T-cell (primary cell): ENCODE results near the gene CCDC90B. TPM values are rescaled to one million over a fixed set of nuclear protein-coding genes. Genes with fewer than 3 reads are reported as not detected.
"Not testable (repeated sequence)": the region's sequence is repeated elsewhere in the genome, so short reads cannot be mapped to it uniquely, and the experiment has no call there.

Experiments used
- ATAC-seq, 4 experiments: fragments of 200-7000 bp in 3 of 4; fragments of 150-1000 bp in 1 of 4; cut with Tn5 transposase; replicated peaks in 1 of 4; 1 replicate in 3 of 4; 2 replicates in 1 of 4; pipeline ENCODE4 v1.10.0; 2021; ENCODE audit warnings: moderate library complexity in 3 of 4, mild to moderate bottlenecking in 2 of 4, moderate number of reproducible peaks in 1 of 4
- CTCF ChIA-PET, 2 donors: fragments of 300-600 bp; sonication (Branson Sonifier 250); formaldehyde crosslinking; loops; one replicate each; lab custom pipeline; 2022; ENCODE audit warnings: antibody characterized with exemption in 2 of 2; lab: Charles Lee
- POLR2A ChIA-PET, 2 donors: fragments of 300-600 bp; sonication (Branson Sonifier 250); formaldehyde crosslinking; loops; one replicate each; lab custom pipeline; 2022; ENCODE audit warnings: antibody characterized with exemption in 2 of 2; lab: Charles Lee
- DNase-seq, 35 experiments: peaks; one replicate each; pipeline versions ENCODE4 v3.0.0 to v3.0.0-alpha.2; 2013 to 2023
- H3K27ac ChIP-seq: one replicate; pipeline ENCODE4 v1.5.1; 2013; ENCODE audit warnings: low read length
- H3K27me3 ChIP-seq, 2 experiments: replicated peaks in 1 of 2; 1 replicate in 1 of 2; 2 replicates in 1 of 2; pipeline versions ENCODE4 v1.6.1 to v1.7.0; 2013; ENCODE audit warnings: low read length in 1 of 2, mixed read lengths in 1 of 2; ENCODE audit not compliant: control insufficient read depth in 2 of 2, insufficient read depth in 2 of 2; ENCODE audit errors: extremely low read depth in 1 of 2
- H3K36me3 ChIP-seq, 2 donors: 1 replicate in 1 of 2; 2 replicates in 1 of 2; pipeline versions ENCODE4 v1.6.1 to v1.7.0; 2013; ENCODE audit warnings: low read length in 1 of 2; ENCODE audit not compliant: control insufficient read depth in 2 of 2, insufficient read depth in 1 of 2; ENCODE audit errors: extremely low read depth in 1 of 2
- H3K4me1 ChIP-seq, 2 experiments: 1 replicate in 1 of 2; 2 replicates in 1 of 2; pipeline versions ENCODE4 v1.6.1 to v1.7.0; 2013; ENCODE audit warnings: low read length in 2 of 2, mixed read lengths in 1 of 2; ENCODE audit not compliant: insufficient read depth in 2 of 2, control insufficient read depth in 1 of 2; ENCODE audit errors: extremely low read depth in 1 of 2
- H3K4me3 ChIP-seq, 2 donors: 1 replicate in 1 of 2; 2 replicates in 1 of 2; pipeline versions ENCODE4 v1.5.1 to v1.7.0; 2013; ENCODE audit warnings: mild to moderate bottlenecking in 2 of 2, low read length in 1 of 2, moderate library complexity in 1 of 2; ENCODE audit not compliant: control insufficient read depth in 1 of 2; ENCODE audit errors: extremely low read depth in 1 of 2
- H3K9me3 ChIP-seq: 2 replicates; pipeline ENCODE4 v1.7.0; 2013
- H3K27ac Mint-ChIP-seq, 2 donors: one replicate each; pipeline ENCODE4 v1.8.0; 2020 to 2021; ENCODE audit warnings: mild to moderate bottlenecking in 2 of 2, mixed read lengths in 2 of 2
- H3K27me3 Mint-ChIP-seq, 2 donors: one replicate each; pipeline ENCODE4 v1.8.0; 2021 to 2022; ENCODE audit warnings: mixed read lengths in 2 of 2
- H3K36me3 Mint-ChIP-seq: one replicate; pipeline ENCODE4 v1.8.0; 2021; ENCODE audit warnings: mixed read lengths
- H3K4me1 Mint-ChIP-seq, 3 donors: one replicate each; pipeline ENCODE4 v1.8.0; 2020 to 2022; ENCODE audit warnings: mixed read lengths in 3 of 3, mild to moderate bottlenecking in 1 of 3
- H3K4me3 Mint-ChIP-seq, 3 donors: one replicate each; pipeline ENCODE4 v1.8.0; 2020 to 2022; ENCODE audit warnings: mild to moderate bottlenecking in 3 of 3, mixed read lengths in 3 of 3, moderate library complexity in 3 of 3
- H3K9me3 Mint-ChIP-seq, 3 donors: one replicate each; pipeline ENCODE4 v1.8.0; 2020 to 2022; ENCODE audit warnings: mixed read lengths in 3 of 3
- WGBS: methylation state at CpG from one replicate; pipeline ENCODE4 v1.1.5; 2013; ENCODE audit warnings: missing lambda C conversion rate; ENCODE audit not compliant: insufficient coverage; 5-methylcytosine and 5-hydroxymethylcytosine counted together
- total RNA-seq, 35 experiments: library from RNA in 6 of 35; stranded (reverse) in 6 of 35; fragments of 120-200 nt in 1 of 35; gene quantifications; one replicate each; pipeline versions ENCODE4 v1.2.1 to v1.2.4 and lab custom pipeline; 2013 to 2026

Gene CCDC90B
- total RNA-seq, 5 donors from 2014 or later (not counting 1 experiment from before 2014, with no cell fraction given): 24.3 to 34.4 (median 30.8) TPM

- H3K4me3 Mint-ChIP-seq, H3K27me3 Mint-ChIP-seq, H3K4me1 ChIP-seq, POLR2A ChIA-PET, H3K27me3 ChIP-seq, DNase-seq, H3K27ac ChIP-seq, H3K9me3 ChIP-seq, H3K4me3 ChIP-seq, ATAC-seq, H3K9me3 Mint-ChIP-seq: not testable (repeated sequence)
- Mint-ChIP-seq H3K27ac (peak overlapping the region in 1 of 2 donors; percentile 48), H3K4me1 (peaks cover 23 to 30% (median 30%) of the 10 kb centered on the region in 3 donors), H3K36me3 (peaks cover 67% of the 10 kb centered on the region)
- CTCF ChIA-PET: interaction anchor here in 1 of 2 donors (1.2 kb wide), 1 partner anchor 19 kb away, joined by 3 read pairs; no protein-coding TSS in a partner anchor
- WGBS: no CpG with 5 or more reads among the region's 2 CpGs
- H3K36me3 ChIP-seq: peaks cover 3 to 35% of the 10 kb centered on the region in 2 donors
Measured at GRCh38 chr11:83269080-83269479, 17.1 kb downstream of the CCDC90B start.

DNA sequence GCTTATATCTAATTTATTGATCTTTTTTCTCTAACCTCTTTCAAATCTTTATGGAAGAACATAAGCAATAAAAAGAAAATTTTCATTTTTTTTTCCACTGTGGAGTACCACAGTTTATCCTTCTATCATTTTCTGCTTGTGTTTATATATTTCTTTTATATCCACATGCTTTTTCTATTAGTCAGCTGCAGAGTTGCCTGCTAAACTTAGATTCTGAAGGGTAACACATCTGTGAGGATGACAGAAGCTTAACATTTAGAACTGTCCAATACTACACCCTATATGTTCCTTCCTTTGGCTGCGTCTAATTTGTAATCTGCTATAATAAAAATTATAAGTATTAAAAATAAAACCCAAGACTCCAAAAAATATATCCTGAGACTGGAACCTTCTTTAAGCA lies 20.8 kb downstream of the CCDC90B start:
- H3K36me3 ChIP-seq: peaks cover 3 to 38% of the 10 kb centered on the region in 2 donors
- no peak overlapping the region for H3K4me3 Mint-ChIP-seq
- H3K27ac ChIP-seq: no peak overlapping the region
- H3K9me3 ChIP-seq: no peaks in the 10 kb centered on the region
- peaks cover 20% of the 10 kb centered on the region in 3 donors for H3K4me1 Mint-ChIP-seq
- no peak overlapping the region for H3K4me3 ChIP-seq
- H3K36me3 Mint-ChIP-seq: peaks cover 51% of the 10 kb centered on the region
- DNase-seq (no peak), ATAC-seq (no peak)
- no peaks in the 10 kb centered on the region for H3K9me3 Mint-ChIP-seq
- H3K4me1 ChIP-seq: no peaks in the 10 kb centered on the region
- H3K27ac Mint-ChIP-seq: no peak overlapping the region
- H3K27me3 Mint-ChIP-seq: no peaks in the 10 kb centered on the region
- no peaks in the 10 kb centered on the region for H3K27me3 ChIP-seq
- CTCF ChIA-PET: interaction anchor here in 1 of 2 donors (0.5 kb wide), 1 partner anchor 171 kb away, joined by 4 read pairs; no protein-coding TSS in a partner anchor
- POLR2A ChIA-PET: no interaction called here
- no CpG with 5 or more reads among the region's 1 CpG for WGBS

DNA sequence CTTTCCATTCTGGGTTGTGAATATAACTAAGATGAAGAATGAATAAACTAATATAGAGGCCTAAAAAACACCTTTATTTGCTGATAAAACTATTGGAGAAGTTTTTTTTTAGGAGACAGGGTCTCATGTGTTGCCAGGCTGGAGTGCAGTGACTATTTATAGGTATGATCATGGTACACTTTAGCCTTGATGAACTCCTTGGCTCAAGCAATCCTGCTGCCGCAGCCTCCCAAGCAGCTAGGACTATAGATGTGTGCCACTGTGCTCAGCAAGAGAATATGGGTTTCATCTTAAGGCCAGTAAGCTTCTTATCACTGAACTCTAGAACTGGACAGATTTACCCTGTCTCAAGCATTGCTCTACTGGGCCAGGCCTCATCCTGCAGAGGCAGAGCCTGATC lies 26.6 kb downstream of the CCDC90B start:
- H3K9me3 Mint-ChIP-seq: no peaks in the 10 kb centered on the region
- Histone ChIP-seq H3K27me3 (no peaks in the 10 kb centered on the region), H3K4me3 (no peak overlapping the region), H3K9me3 (no peaks in the 10 kb centered on the region), H3K27ac (no peak overlapping the region), H3K36me3 (peaks cover 0 to 62% of the 10 kb centered on the region in 2 donors), H3K4me1 (no peaks in the 10 kb centered on the region)
- no peaks in the 10 kb centered on the region for H3K4me1 Mint-ChIP-seq
- ChIA-PET POLR2A (no interaction called here), CTCF (interaction anchor here in 1 of 2 donors (3.2 kb wide), 1 partner anchor 10 kb away, joined by 14 read pairs; no protein-coding TSS in a partner anchor)
- H3K27ac Mint-ChIP-seq: peak overlapping the region in 1 of 2 donors; percentile 56
- H3K4me3 Mint-ChIP-seq: no peak overlapping the region
- H3K27me3 Mint-ChIP-seq: no peaks in the 10 kb centered on the region
- H3K36me3 Mint-ChIP-seq: peaks cover 19% of the 10 kb centered on the region
- DNase-seq: no peak
- 100% methylated on average over 1 of the region's 1 CpG for WGBS
- ATAC-seq: no peak

DNA sequence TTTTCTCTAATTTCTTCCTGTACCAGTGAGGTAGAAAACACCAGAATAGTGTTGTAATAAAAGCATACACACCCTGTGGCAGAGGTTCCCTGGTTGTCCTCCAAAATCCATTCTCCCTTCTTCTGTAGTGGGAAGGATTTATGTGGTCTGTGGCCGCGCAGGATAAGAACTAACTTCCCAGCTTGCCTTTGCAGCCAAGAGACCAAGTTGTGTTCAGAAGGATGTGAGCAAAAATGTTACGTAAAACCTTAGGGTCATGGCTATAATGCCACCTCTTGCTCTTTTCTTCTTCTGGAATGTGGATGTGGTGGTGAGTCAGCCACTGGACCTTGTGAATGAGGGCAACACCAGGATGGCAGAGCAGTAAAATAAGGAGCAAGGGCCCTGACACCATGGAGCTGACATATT lies 28.4 kb downstream of the CCDC90B start:
- Histone ChIP-seq H3K9me3 (no peaks in the 10 kb centered on the region), H3K36me3 (peaks cover 0 to 49% of the 10 kb centered on the region in 2 donors), H3K4me3 (no peak overlapping the region), H3K27ac (no peak overlapping the region), H3K27me3 (no peaks in the 10 kb centered on the region), H3K4me1 (no peaks in the 10 kb centered on the region)
- WGBS: no CpG with 5 or more reads among the region's 3 CpGs
- no peaks in the 10 kb centered on the region for H3K9me3 Mint-ChIP-seq
- no peaks in the 10 kb centered on the region for H3K27me3 Mint-ChIP-seq
- no peak for DNase-seq
- H3K27ac Mint-ChIP-seq: no peak overlapping the region
- no peak overlapping the region for H3K4me3 Mint-ChIP-seq
- H3K36me3 Mint-ChIP-seq: peaks cover 11% of the 10 kb centered on the region
- ChIA-PET POLR2A (no interaction called here), CTCF (interaction anchor here in 1 of 2 donors (1.1 kb wide), 1 partner anchor 35 kb away, joined by 4 read pairs; no protein-coding TSS in a partner anchor)
- H3K4me1 Mint-ChIP-seq: no peaks in the 10 kb centered on the region
- ATAC-seq: no peak

- no peak overlapping the region for H3K4me3 ChIP-seq
- 33% methylated on average over 1 of the region's 3 CpGs for WGBS
- no peak overlapping the region for H3K27ac ChIP-seq
- H3K9me3 Mint-ChIP-seq: no peaks in the 10 kb centered on the region
- peaks cover 13% of the 10 kb centered on the region for H3K36me3 Mint-ChIP-seq
- ChIA-PET CTCF (no interaction called here), POLR2A (interaction anchor here in 1 of 2 donors (1.1 kb wide), 1 partner anchor 357 kb away, joined by 3 read pairs; the partner anchor contains the start of gene PRCP)
- ATAC-seq (no peak), DNase-seq (no peak)
- H3K4me1 Mint-ChIP-seq: no peaks in the 10 kb centered on the region
- H3K4me3 Mint-ChIP-seq: no peak overlapping the region
- no peaks in the 10 kb centered on the region for H3K4me1 ChIP-seq
- H3K9me3 ChIP-seq: no peaks in the 10 kb centered on the region
- H3K27me3 Mint-ChIP-seq: no peaks in the 10 kb centered on the region
- H3K36me3 ChIP-seq: peaks cover 0 to 46% of the 10 kb centered on the region in 2 donors
- H3K27ac Mint-ChIP-seq: peak overlapping the region in 1 of 2 donors; percentile 13
- H3K27me3 ChIP-seq: no peaks in the 10 kb centered on the region
Measured at GRCh38 chr11:83256602-83257340, 29.4 kb downstream of the CCDC90B start.

- Histone ChIP-seq H3K9me3 (no peaks in the 10 kb centered on the region), H3K4me1 (no peaks in the 10 kb centered on the region), H3K27me3 (no peaks in the 10 kb centered on the region), H3K4me3 (no peak overlapping the region), H3K27ac (no peak overlapping the region), H3K36me3 (peaks cover 0 to 40% of the 10 kb centered on the region in 2 donors)
- Mint-ChIP-seq H3K4me3 (no peak overlapping the region), H3K9me3 (no peaks in the 10 kb centered on the region), H3K27me3 (no peaks in the 10 kb centered on the region), H3K4me1 (no peaks in the 10 kb centered on the region), H3K27ac (no peak overlapping the region), H3K36me3 (peaks cover 10% of the 10 kb centered on the region)
- ChIA-PET CTCF (no interaction called here), POLR2A (no interaction called here)
- ATAC-seq (no peak), DNase-seq (no peak)
- WGBS: 100% methylated on average over 1 of the region's 3 CpGs
Measured at GRCh38 chr11:83255366-83255765, 30.8 kb downstream of the CCDC90B start.
